KMS-11 (cell line): ENCODE data around the gene NKG7.

ENCODE experiments used
- H2AFZ ChIP-seq: fragments of 200-600 bp; sonication (generic); 2 replicates; pipeline ENCODE4 v1.6.1; 2016; ENCODE audit warnings: antibody characterized with exemption, mixed run types, low read depth
- H3K27ac ChIP-seq: fragments of 200-600 bp; sonication (generic); 2 replicates; pipeline ENCODE4 v1.6.1; 2016; ENCODE audit warnings: mild to moderate bottlenecking, mixed run types
- H3K27me3 ChIP-seq: fragments of 200-600 bp; sonication (generic); 2 replicates; pipeline ENCODE4 v1.6.1; 2017; ENCODE audit warnings: mild to moderate bottlenecking, low read depth, mixed run types, moderate library complexity; ENCODE audit not compliant: insufficient read depth
- H3K36me3 ChIP-seq: fragments of 200-600 bp; sonication (generic); 2 replicates; pipeline ENCODE4 v1.6.1; 2017; ENCODE audit warnings: mild to moderate bottlenecking, mixed run types; ENCODE audit not compliant: insufficient read depth
- H3K4me1 ChIP-seq: fragments of 200-600 bp; sonication (generic); 2 replicates; pipeline ENCODE4 v1.6.1; 2016; ENCODE audit warnings: mild to moderate bottlenecking, low read depth, mixed run types; ENCODE audit not compliant: poor library complexity, severe bottlenecking
- H3K4me2 ChIP-seq: fragments of 200-600 bp; sonication (generic); 2 replicates; pipeline ENCODE4 v1.7.0; 2016; ENCODE audit warnings: mild to moderate bottlenecking, mixed run types
- H3K4me3 ChIP-seq: fragments of 200-600 bp; sonication (generic); IDR thresholded peaks from 2 replicates; pipeline ENCODE4 v1.6.1; 2017; ENCODE audit warnings: low read depth, low read length, mixed read lengths; ENCODE audit not compliant: insufficient read depth
- H3K79me2 ChIP-seq: fragments of 200-600 bp; sonication (generic); 2 replicates; pipeline ENCODE4 v1.6.1; 2016; ENCODE audit warnings: low read depth, mixed run types; ENCODE audit not compliant: insufficient read depth
- H3K9ac ChIP-seq: fragments of 200-600 bp; sonication (generic); 2 replicates; pipeline ENCODE4 v1.6.1; 2016; ENCODE audit warnings: mild to moderate bottlenecking, mixed run types
- H4K20me1 ChIP-seq: fragments of 200-600 bp; sonication (generic); 2 replicates; pipeline ENCODE4 v1.6.1; 2016; ENCODE audit warnings: mild to moderate bottlenecking, mixed run types; ENCODE audit not compliant: insufficient read depth
- TF ChIP-seq, protein P1 (sequence below): fragments of 200-600 bp; sonication (generic); conservative IDR thresholded peaks from 2 replicates; pipeline ENCODE4 v1.6.1; 2017; ENCODE audit warnings: low read depth, mild to moderate bottlenecking, antibody characterized with exemption, low read length, moderate library complexity, mixed read lengths

Gene NKG7

DNA sequence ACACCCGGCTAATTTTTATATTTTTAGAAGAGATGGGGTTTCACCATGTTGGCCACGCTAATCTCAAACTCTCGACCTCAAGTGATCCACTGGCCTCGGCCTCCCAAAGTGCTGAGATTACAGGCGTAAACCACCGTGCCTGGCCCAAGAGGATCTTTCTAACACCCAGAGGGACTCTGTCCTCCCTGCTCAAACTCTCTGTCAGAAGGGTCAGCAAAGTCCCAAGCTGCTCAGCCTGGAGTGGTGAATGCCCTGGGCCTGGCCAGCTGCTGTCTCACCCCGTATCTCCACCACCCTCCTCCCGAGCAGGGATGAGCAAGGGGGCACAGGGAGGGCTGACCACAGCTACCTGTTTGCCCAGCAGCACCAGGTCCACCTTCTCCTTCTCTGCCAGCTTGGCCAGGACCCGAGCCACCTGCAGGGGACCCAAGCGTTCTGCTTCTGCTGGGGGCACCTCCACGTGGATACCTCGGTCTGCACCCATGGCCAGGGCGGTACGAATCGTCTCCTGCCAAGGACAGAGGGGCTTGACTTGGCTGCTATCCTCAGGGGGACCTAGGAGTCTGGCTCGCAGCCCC, 19.6 kb downstream of the NKG7 start:
- Histone ChIP-seq H4K20me1 (no peaks in the 10 kb centered on the region), H3K27me3 (no peaks in the 10 kb centered on the region), H3K27ac (no peak overlapping the region), H3K36me3 (no peaks in the 10 kb centered on the region), H3K4me3 (no peak overlapping the region), H3K9ac (no peak overlapping the region), H3K4me2 (no peak overlapping the region), H3K4me1 (no peaks in the 10 kb centered on the region), H3K79me2 (no peaks in the 10 kb centered on the region), H2AFZ (no peak overlapping the region)
- TF ChIP-seq, protein P1, sequence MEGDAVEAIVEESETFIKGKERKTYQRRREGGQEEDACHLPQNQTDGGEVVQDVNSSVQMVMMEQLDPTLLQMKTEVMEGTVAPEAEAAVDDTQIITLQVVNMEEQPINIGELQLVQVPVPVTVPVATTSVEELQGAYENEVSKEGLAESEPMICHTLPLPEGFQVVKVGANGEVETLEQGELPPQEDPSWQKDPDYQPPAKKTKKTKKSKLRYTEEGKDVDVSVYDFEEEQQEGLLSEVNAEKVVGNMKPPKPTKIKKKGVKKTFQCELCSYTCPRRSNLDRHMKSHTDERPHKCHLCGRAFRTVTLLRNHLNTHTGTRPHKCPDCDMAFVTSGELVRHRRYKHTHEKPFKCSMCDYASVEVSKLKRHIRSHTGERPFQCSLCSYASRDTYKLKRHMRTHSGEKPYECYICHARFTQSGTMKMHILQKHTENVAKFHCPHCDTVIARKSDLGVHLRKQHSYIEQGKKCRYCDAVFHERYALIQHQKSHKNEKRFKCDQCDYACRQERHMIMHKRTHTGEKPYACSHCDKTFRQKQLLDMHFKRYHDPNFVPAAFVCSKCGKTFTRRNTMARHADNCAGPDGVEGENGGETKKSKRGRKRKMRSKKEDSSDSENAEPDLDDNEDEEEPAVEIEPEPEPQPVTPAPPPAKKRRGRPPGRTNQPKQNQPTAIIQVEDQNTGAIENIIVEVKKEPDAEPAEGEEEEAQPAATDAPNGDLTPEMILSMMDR, result no peak

DNA sequence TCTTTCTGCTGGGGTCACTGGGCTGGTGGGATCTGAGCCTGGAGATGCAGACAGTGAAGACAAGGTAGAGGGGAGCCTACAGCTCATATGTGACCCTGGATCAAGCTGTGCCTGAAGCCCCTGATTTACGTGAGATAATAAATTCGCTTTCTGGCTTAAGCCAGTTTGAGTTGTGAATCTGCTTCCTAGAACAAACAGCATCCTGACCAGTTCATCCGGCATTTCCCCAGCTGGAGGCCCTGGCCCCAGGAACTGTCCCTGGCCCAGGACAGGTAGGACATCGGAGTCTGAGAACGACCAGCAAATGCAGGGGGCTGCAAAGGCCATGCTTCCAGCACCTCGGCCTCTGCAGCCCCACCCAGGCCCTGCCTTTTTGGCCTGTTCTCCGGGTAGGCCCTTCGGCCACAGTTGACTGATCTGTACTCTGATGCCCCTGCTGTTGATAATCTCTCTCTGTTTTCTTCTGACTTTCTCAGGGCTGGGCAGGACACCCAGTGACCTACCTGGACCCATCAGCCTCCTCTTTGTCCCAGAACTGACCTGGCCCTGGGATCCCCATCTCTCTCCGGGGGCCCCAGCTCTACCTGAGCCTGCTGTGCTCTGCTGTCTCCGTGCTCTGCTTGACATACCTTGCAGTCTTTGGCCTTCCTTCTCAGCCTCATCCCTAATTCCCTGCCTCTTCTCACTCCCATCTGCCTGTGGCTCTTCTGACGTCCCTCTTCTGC, 21.0 kb downstream of the NKG7 start:
- no peak overlapping the region for H3K4me3 ChIP-seq
- no peak overlapping the region for H3K4me2 ChIP-seq
- H3K9ac ChIP-seq, result no peak overlapping the region
- H2AFZ ChIP-seq, result no peak overlapping the region
- no peaks in the 10 kb centered on the region for H3K4me1 ChIP-seq
- no peaks in the 10 kb centered on the region for H3K27me3 ChIP-seq
- no peak overlapping the region for H3K27ac ChIP-seq
- TF ChIP-seq, protein P1, result no peak
- H3K79me2 ChIP-seq, result no peaks in the 10 kb centered on the region
- H4K20me1 ChIP-seq, result no peaks in the 10 kb centered on the region
- H3K36me3 ChIP-seq, result no peaks in the 10 kb centered on the region

DNA sequence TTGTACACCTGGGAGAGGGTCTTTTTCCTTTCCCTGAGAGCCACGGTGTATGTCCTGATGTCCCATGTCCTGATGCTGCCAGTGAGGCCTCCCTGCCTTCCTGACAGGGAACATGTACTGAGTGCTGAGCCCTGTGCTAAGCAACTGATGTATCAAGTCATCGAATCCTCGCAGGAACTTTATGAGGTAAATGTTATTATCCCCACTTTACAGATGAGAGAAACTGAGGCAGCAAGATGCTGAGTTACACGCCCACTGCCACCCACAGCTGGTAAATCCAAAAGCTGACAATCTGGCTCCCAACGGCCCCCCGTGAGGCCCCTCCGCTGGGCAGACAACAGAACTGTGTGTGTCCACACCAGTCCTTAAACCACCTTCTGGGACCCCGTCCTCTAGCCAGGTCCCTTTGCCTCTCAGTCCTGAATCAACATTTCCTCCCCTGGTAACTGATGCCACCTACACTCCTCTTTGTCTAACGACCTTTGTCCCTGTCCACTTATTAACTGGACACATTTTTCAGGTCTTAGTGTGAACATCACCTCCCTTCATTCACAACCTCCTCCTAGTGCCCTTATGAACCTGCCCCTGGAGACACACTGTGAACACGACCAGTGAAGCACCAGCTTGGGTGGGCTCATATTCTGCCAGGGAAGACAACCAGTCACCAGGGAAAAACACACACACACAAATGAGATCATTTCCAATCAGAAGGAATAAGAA, 25.1 kb downstream of the NKG7 start:
- H3K4me1 ChIP-seq, result no peaks in the 10 kb centered on the region
- no peak overlapping the region for H3K27ac ChIP-seq
- H3K9ac ChIP-seq, result no peak overlapping the region
- H4K20me1 ChIP-seq, result no peaks in the 10 kb centered on the region
- no peak overlapping the region for H3K4me3 ChIP-seq
- TF ChIP-seq, protein P1, result no peak
- H3K4me2 ChIP-seq, result no peak overlapping the region
- H2AFZ ChIP-seq, result no peak overlapping the region
- H3K79me2 ChIP-seq, result no peaks in the 10 kb centered on the region
- no peaks in the 10 kb centered on the region for H3K27me3 ChIP-seq
- H3K36me3 ChIP-seq, result no peaks in the 10 kb centered on the region

DNA sequence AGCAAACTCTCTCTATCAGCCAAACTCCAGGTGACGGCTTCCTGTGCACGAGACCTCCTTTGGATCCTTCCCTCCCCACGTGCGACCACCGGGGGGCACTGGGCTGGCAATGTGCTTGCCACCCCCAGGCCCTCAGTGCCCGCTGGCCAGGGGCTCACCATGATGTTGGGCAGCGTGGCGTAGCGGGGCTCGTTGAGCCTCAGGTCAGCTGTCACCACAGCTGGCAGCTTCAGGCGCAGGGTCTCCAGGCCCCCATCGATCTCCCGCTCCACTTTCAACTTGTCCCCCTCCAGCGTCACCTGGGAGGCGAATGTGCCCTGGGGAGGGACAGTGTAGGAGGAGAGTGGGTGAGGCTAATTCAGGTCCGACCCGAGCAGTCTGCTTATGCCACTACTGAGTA, 25.7 kb downstream of the NKG7 start:
- Histone ChIP-seq H3K27me3 (no peaks in the 10 kb centered on the region), H3K4me3 (no peak overlapping the region), H3K4me1 (no peaks in the 10 kb centered on the region), H3K36me3 (no peaks in the 10 kb centered on the region), H3K27ac (no peak overlapping the region), H3K9ac (no peak overlapping the region), H4K20me1 (no peaks in the 10 kb centered on the region), H3K4me2 (no peak overlapping the region), H2AFZ (no peak overlapping the region), H3K79me2 (no peaks in the 10 kb centered on the region)
- TF ChIP-seq, protein P1, result no peak
